ENCODE data around the gene DIPK1B.
"Not testable (repeated sequence)": the region's sequence is repeated elsewhere in the genome, so short reads cannot be mapped to it uniquely, and the experiment has no call there.

Gene DIPK1B

GRCh38 chr9:136698635-136699246, 13.6 kb upstream of the DIPK1B start:
- no peak for DNase-seq

GRCh38 chr9:136700304-136700703, 12.1 kb upstream of the DIPK1B start:
- DNase-seq, result no peak

GRCh38 chr9:136700959-136701667, 11.3 kb upstream of the DIPK1B start:
- DNase-seq, result no peak

GRCh38 chr9:136701668-136702053, 10.7 kb upstream of the DIPK1B start:
- no peak for DNase-seq

- no peak for DNase-seq
Measured at GRCh38 chr9:136703276-136703860, 9.0 kb upstream of the DIPK1B start.

- DNase-seq, result not testable (repeated sequence)
Measured at GRCh38 chr9:136704741-136705140, 7.6 kb upstream of the DIPK1B start.

GRCh38 chr9:136705564-136705963, 6.8 kb upstream of the DIPK1B start:
- no peak for DNase-seq

- DNase-seq, result no peak
Measured at GRCh38 chr9:136707011-136707410, 5.4 kb upstream of the DIPK1B start.

- DNase-seq, result no peak
Measured at GRCh38 chr9:136707849-136708517, 4.4 kb upstream of the DIPK1B start.

- no peak for DNase-seq
Measured at GRCh38 chr9:136709454-136710109, 2.8 kb upstream of the DIPK1B start.

- no peak for DNase-seq
Measured at GRCh38 chr9:136710543-136710942, 1.8 kb upstream of the DIPK1B start.

- DNase-seq, result not testable (repeated sequence)
Measured at GRCh38 chr9:136711219-136711648, 1.1 kb upstream of the DIPK1B start.

- DNase-seq, result no peak
Measured at GRCh38 chr9:136712690-136713544, 545 bp downstream of the DIPK1B start.

- no peak for DNase-seq
Measured at GRCh38 chr9:136713550-136713949, 1.2 kb downstream of the DIPK1B start.

- no peak for DNase-seq
Measured at GRCh38 chr9:136714096-136714892, 1.9 kb downstream of the DIPK1B start.

- DNase-seq, result no peak
Measured at GRCh38 chr9:136714893-136715274, 2.5 kb downstream of the DIPK1B start.

GRCh38 chr9:136717399-136717798, 5.0 kb downstream of the DIPK1B start:
- DNase-seq, result no peak

GRCh38 chr9:136718345-136719194, 6.2 kb downstream of the DIPK1B start:
- no peak for DNase-seq

GRCh38 chr9:136719195-136719880, 7.0 kb downstream of the DIPK1B start:
- DNase-seq, result no peak
